Panc1 (cell line): Measurements from ENCODE around the gene STPG4.

Source experiments
- CTCF ChIP-seq: fragments of 450-650 bp; IDR thresholded peaks from 2 replicates; pipeline ENCODE4 v1.5.1; 2017; ENCODE audit warnings: mild to moderate bottlenecking
- REST ChIP-seq, 2 experiments: IDR thresholded peaks; 2 replicates each; pipeline ENCODE4 v1.6.1; 2011 to 2012; ENCODE audit warnings: low read depth in 2 of 2, control low read depth in 1 of 2, low read length in 1 of 2, mild to moderate bottlenecking in 1 of 2, moderate library complexity in 1 of 2; ENCODE audit not compliant: insufficient read depth in 1 of 2

GRCh38 chr2:47069628-47070154, 85.4 kb downstream of the STPG4 start:
- TF ChIP-seq CTCF (no peak), REST (IDR thresholded peaks at IDR 0.05; ENCODE audit: insufficient read depth in 1 of 2, low read depth in 2 of 2, low read length in 1 of 2) (no peak)
